ENCODE measurements around the gene KL.

KL gene

GRCh38 chr13:32976912-32977311 is 39.3 kb upstream of the KL start:
- no peak for DNase-seq (ENCODE audit: low read depth in 1 of 2, low spot score in 1 of 2)
- Histone ChIP-seq H3K27ac (replicated peaks) (no peak overlapping the region), H3K4me3 (replicated peaks; ENCODE audit: insufficient read depth, low read length) (no peak overlapping the region), H3K27me3 (ENCODE audit: insufficient read depth, poor library complexity, severe bottlenecking) (no peaks in the 10 kb centered on the region)
- TF ChIP-seq REST (IDR thresholded peaks at IDR 0.05; ENCODE audit: insufficient replicate concordance, low read depth): no peak
- TF ChIP-seq POLR2AphosphoS5 (IDR thresholded peaks at IDR 0.05; ENCODE audit: low read depth): no peak
- TF ChIP-seq SPI1 (IDR thresholded peaks at IDR 0.05; ENCODE audit: borderline replicate concordance, low read depth): no peak
- no peak for TF ChIP-seq GABPA (IDR thresholded peaks at IDR 0.05; ENCODE audit: low read depth)
- no peak for TF ChIP-seq CTCF (IDR thresholded peaks at IDR 0.05; ENCODE audit: insufficient read depth, low read length)

- H3K27ac ChIP-seq (replicated peaks): no peak overlapping the region
- no peaks in the 10 kb centered on the region for H3K27me3 ChIP-seq (ENCODE audit: insufficient read depth, poor library complexity, severe bottlenecking)
- TF ChIP-seq CTCF (IDR thresholded peaks at IDR 0.05; ENCODE audit: insufficient read depth, low read length) (no peak), POLR2AphosphoS5 (IDR thresholded peaks at IDR 0.05; ENCODE audit: low read depth) (no peak), SPI1 (IDR thresholded peaks at IDR 0.05; ENCODE audit: borderline replicate concordance, low read depth) (no peak), GABPA (IDR thresholded peaks at IDR 0.05; ENCODE audit: low read depth) (no peak)
- DNase-seq (ENCODE audit: low read depth in 1 of 2, low spot score in 1 of 2): no peak
- H3K4me3 ChIP-seq (replicated peaks; ENCODE audit: insufficient read depth, low read length): no peak overlapping the region
These were observed 38.9 kb upstream of the KL start for GRCh38 chr13:32977321-32977720.

- Histone ChIP-seq H3K27me3 (ENCODE audit: insufficient read depth, poor library complexity, severe bottlenecking) (no peaks in the 10 kb centered on the region), H3K4me3 (replicated peaks; ENCODE audit: insufficient read depth, low read length) (no peak overlapping the region), H3K27ac (replicated peaks) (no peak overlapping the region)
- TF ChIP-seq CTCF (IDR thresholded peaks at IDR 0.05; ENCODE audit: insufficient read depth, low read length) (no peak), POLR2AphosphoS5 (IDR thresholded peaks at IDR 0.05; ENCODE audit: low read depth) (no peak), REST (IDR thresholded peaks at IDR 0.05; ENCODE audit: insufficient replicate concordance, low read depth) (no peak), GABPA (IDR thresholded peaks at IDR 0.05; ENCODE audit: low read depth) (no peak), SPI1 (IDR thresholded peaks at IDR 0.05; ENCODE audit: borderline replicate concordance, low read depth) (no peak)
- no peak for DNase-seq (ENCODE audit: low read depth in 1 of 2, low spot score in 1 of 2)
These were observed 37.9 kb upstream of the KL start for GRCh38 chr13:32978278-32978677.

GRCh38 chr13:32983058-32983457 is 33.2 kb upstream of the KL start:
- Histone ChIP-seq H3K27ac (replicated peaks) (no peak overlapping the region), H3K27me3 (ENCODE audit: insufficient read depth, poor library complexity, severe bottlenecking) (no peaks in the 10 kb centered on the region), H3K4me3 (replicated peaks; ENCODE audit: insufficient read depth, low read length) (no peak overlapping the region)
- no peak for TF ChIP-seq REST (IDR thresholded peaks at IDR 0.05; ENCODE audit: insufficient replicate concordance, low read depth)
- TF ChIP-seq CTCF (IDR thresholded peaks at IDR 0.05; ENCODE audit: insufficient read depth, low read length): no peak
- TF ChIP-seq POLR2AphosphoS5 (IDR thresholded peaks at IDR 0.05; ENCODE audit: low read depth): no peak
- TF ChIP-seq GABPA (IDR thresholded peaks at IDR 0.05; ENCODE audit: low read depth): no peak
- TF ChIP-seq SPI1 (IDR thresholded peaks at IDR 0.05; ENCODE audit: borderline replicate concordance, low read depth): no peak
- no peak for DNase-seq (ENCODE audit: low read depth in 1 of 2, low spot score in 1 of 2)

Measured in HL-60 (cell line).